Fibroblast of upper back skin (primary cell): ENCODE results near the gene WWC1.
"Not testable (repeated sequence)": the region's sequence is repeated elsewhere in the genome, so short reads cannot be mapped to it uniquely, and the experiment has no call there.

Experiments used
- DNase-seq: peaks from one replicate; pipeline ENCODE4 v3.0.0-alpha.2; 2013

Gene WWC1

DNA sequence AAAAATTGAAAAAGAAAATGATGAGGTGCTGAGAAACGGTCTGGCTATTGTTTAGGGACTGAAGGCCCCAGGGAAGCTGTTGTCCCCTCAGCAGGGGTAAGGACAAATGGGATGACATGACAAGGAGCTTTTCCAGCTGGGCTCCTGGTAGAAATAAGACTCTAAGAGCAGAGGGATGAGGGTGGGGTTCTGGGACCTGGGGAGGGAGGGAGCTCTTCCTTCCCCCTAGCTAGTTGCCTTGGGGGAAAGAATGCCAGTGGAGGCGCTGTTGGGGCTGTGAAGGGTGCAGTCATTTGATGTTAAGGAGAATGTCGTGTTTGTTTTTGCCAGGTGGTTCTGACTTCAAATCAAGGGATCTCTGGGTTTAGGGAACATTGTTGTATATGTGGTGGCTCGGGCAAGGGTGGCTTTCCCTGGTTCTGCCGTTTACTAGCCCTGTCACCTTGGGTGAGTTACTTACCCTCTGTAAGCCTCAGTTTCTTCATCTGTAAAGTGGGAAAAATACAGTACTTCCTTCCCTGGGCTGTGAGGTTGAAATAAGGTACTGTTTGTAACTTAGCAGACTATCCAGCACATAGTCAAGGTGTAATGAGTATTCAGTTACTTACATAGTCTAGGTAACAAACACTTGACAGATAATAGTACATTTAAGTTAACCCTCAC lies 47.8 kb downstream of the WWC1 start:
- no peak for DNase-seq

DNA sequence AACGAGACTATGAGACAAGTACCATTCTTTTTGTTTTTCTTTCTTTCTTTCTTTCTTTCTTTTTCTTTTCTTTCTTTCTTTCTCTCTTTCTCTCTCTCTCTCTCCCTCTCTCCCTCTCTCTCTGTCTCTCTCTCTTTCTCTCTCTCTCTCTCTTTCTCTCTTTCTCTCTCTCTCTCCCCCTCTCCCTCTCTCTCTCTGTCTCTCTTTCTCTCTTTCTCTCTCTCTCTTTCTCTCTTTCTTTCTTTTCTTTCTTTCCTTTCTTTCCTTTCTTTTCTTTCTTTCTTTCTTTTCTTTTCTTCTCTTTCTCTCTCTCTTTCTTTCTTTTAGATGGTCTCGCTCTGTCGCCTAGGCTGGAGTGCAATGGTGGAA lies 48.3 kb downstream of the WWC1 start:
- not testable (repeated sequence) for DNase-seq

DNA sequence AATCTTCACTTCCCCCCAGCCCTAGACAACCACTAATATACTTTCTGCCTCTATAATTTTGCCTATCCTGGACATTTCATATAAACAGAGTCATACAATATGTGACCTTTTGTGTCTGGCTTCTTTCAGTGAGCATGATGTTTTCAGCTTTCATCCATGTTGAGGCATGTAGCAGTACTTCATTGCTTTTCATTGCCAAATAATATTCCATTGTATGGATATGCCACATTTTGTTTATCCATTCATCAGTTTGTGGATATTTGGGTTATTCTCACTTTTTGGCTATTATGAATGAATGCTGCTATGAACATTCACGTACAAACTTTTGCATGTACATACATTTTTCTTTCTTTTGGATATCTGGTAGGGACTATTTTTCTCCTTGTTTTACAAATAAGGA lies 49.0 kb downstream of the WWC1 start:
- no peak for DNase-seq

DNA sequence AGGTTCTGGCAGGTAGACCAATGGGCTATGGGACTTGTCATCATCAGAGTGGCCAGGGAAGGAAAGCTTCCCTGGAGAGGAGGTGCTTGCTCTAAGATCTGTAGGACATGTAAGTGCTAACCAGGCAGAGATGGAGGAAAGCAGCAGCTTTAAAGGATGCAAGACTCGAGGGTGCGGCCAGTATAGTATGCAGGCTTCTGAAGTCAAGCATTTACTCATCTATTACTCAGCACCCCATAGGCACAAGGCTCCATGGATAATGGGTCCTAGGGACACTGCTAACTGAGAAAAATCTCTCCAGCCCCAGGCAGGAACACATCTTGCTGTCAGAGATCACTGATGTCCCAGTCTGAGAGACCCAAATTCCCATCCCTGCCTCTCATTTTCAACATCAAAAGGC lies 49.7 kb downstream of the WWC1 start:
- DNase-seq = no peak

DNA sequence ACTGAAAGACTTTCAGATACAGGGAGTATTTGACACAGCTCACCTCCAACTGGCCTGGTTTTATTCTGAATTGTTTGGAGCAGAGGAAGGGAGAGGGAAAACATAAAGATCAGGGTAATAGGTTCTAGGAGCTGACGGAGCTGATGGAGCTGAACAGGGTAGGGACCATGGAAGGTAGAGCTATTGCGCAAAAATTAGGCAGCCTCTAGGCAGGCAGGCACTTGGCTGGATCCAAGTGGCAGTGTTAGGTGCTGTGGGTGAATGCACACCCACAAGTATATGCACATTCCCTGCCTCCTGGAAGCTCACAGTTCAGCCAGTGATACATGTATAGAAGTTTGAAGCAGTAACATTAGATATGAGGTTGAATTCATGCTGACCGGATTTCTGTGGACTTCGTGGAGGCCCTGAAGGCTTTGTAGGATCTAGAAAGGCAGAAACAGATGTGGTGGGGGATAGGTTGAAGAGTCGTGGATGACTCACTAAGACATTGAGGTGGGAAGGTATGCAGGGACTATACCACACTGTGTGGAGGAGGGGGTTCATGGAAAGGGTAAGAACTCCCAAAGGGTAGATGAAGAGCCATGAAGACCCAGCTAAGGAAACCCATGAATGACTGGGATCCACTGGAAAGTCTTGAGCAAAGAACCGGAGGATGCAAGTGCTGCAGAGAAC lies 50.8 kb downstream of the WWC1 start:
- peak; percentile 88 for DNase-seq

DNA sequence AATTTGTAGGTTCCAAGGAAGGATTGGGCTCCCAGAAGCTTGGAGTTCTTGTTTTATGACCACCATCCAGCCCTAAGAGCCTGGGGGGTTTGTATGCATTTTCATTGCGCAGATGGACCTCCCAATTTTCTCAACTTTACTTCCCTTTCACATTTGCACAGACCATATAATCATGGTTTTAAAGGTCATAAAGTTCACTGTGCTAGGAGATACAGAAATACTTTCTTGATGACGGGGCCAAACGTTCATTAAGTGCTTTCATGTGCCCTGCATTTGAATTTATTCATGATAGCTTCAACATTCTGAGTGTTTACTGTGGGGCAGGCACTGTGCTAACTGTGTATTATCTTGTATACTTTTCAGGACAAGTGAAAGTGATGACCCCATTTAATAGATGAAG lies 51.5 kb downstream of the WWC1 start:
- no peak for DNase-seq

DNA sequence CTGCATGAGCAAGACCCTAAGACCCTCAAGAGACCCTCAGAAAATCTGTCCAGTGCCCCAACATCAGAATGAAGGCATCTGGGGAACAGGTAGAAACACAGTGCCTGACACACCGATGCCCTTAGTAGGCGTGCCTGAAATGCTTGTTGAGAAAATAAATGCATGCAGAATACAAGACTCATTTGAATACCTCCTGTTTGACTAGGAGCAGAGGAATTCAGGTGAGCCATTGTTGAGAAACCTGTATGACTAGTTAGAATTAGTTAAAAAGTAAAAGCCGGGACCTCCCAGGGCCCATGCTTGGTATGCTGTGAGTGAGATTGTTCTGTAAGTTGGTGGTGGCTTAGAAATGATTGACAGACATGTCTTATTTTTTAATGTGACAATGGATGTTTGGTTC lies 55.0 kb downstream of the WWC1 start:
- DNase-seq = no peak

DNA sequence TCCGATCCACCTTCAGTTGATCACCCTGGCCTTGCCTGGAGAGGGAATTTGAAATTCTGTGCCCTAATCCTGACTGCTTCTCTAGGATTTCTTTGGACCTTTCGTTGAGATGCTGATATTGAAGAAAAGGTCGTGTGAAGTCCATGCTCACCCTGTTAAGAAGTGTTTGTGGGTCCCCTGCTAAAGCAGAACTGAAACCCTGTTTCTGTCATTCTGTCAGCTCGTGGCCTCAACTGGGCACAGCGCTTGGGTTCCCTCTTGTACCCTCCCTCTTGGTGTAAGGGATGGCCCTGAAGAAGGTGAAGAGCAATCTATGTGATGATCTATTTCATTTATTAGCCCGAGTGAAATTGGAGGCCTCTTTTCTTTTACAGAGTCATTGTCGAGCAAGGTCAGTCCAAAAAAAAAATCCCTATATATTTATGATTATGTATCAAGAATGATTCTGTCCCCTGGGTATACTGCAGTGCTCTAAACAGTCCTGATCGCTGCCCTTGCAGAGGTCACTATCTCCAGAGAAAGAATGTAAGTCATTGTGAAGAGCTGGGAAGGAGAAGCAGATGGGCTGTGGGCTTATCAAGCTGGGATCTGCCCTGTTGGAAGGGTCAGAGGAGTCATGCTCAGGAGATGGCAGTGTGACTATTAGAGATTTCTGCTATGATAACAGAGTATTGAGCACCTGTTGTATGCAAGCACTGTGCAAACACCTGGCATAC lies 56.1 kb downstream of the WWC1 start:
- DNase-seq = no peak

DNA sequence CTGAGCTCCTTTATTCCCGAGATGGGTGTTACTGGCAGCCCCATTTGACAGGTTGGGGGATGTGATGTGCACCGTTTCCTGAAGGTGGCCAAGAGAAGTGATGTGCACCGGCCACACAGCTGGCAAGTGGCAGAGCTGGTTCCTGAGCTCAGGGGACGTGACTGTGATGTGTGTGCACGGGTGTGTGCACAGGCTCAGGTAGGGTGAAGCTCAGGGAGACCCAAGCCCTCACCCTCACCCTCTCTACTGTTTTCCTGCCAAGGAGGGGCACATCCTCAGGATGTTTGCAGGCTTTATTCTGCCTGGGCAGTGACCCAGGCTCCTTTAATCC lies 56.6 kb downstream of the WWC1 start:
- no peak for DNase-seq

DNA sequence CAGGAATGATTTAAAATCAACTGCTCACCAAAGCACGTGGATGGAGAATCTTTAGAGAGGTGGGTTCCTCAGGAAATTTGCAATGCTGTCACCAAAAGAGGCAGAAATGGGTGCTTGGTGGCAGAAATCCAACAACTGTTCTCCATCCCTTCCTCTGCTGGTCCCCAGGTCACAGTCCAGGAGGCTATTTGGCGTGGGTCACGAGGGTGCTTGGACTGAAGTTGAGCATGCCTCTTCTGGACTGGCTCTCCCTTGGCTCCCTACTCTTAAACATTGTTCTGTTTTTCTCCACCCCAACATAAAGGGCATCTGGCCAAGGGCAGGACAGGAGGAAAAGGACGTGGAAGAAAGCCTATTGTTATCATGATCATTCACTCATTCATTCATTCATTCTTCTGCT lies 58.9 kb downstream of the WWC1 start:
- no peak for DNase-seq

DNA sequence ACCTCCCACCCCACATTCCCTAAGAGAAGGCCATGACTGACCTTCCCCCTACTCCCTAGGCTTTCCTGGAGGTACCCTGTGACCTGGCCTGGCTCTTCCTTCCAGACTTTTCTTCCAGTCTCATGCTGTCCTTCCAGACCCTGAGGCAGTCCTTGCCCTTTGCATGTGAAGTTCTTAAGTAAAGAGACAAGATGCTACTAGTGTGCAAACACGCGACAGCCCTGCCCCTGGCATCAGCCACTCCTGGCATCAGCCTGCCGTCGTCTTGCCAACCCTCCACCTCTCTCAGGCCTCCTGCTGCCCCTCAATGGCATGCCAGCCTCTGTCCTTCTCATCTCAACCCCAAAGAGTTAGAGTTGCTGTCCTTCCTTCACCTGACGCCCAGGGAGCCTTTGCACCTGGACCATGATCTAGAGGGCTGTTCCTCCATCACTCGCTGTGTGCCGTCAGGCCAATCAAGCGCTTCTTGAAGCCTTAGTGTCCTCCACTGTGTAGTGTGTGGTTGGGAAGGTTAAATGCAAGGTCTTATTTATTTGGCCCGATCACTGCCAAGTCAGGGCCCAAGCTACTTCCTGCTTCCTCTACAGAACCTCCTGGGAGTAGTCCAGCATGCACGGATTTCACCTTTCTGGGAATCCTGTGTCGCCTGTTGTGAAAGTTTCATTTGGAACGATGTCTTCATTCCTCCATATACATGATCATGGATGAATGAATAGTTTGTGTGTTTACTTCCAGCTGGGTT lies 61.9 kb downstream of the WWC1 start:
- peak; percentile 44 for DNase-seq

DNA sequence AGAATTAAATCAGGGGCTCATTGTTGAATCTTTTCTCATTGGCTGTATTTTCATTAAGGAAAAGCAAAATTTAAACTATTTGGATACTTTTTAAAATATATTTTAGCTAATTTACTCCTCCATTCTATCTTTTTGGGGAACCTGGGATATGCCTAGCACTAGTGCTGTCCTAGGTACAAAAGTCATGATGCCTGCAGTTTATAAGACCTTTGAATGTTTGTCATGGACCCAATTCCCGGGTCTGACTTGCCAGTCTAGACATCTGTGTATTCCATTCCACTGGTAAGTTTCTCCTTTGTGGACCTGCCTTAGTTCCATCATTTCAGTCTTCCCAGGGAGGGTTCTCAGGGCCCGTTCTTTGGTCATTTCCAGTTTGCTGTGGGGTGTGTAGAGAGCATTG lies 63.0 kb downstream of the WWC1 start:
- DNase-seq = no peak

DNA sequence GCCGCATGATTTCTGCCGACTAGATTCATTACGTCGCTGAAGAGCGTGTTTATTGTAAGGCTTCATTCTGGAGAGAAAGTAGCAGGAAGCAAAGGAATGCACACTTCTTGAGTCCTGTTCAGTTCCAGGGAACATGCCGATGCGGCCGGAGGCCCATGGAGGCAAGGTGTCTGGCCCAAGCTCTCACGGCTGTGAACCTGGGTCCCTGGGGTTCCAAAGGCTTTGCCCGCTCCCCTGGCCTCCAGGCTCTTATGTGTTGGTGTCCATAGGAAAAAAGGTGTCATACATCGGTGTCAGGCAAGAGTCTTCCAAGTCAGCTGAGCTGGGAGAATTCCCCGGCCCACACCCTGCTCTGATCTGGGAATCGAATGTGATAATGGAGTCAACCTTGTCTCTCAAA lies 64.7 kb downstream of the WWC1 start:
- DNase-seq = no peak

DNA sequence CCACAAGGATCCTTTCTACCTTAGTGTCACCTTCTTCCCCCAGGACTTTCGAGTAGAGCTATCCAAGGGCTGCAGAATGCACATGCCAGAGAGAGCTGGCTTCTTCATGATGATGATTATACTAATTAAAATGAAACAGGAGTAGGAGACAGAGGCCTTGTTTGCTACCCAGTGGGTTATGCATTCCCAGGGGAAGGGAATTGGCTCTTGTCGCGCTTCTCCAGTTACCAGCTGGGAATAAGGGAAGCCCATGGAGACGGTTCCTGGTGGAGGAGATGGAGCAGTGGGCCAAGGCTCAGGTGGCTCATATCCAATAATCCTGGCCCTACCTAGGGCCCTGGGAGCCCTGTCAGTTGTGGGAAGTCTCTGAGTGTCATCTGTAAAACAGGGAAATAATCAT lies 65.1 kb downstream of the WWC1 start:
- DNase-seq = no peak

DNA sequence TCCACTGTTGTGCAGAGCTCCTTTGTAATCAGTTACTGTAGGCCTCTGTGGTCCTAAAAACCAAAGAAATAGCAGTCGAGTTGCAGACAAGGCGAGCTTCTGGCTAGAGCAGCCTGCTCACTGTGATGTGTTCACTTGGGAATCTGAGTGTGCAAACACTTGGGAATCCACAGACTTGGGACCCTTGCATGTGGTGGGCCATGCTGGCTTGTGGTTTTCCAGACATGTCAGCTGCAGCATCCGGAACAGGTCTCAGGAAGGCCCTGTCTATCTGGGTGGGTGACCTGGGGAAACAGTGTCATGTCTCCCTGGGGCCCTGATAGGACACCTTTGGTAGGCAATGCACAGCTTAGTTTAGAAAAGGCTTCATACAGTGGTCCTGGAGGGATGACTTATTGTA lies 66.4 kb downstream of the WWC1 start:
- DNase-seq = peak; percentile 64

DNA sequence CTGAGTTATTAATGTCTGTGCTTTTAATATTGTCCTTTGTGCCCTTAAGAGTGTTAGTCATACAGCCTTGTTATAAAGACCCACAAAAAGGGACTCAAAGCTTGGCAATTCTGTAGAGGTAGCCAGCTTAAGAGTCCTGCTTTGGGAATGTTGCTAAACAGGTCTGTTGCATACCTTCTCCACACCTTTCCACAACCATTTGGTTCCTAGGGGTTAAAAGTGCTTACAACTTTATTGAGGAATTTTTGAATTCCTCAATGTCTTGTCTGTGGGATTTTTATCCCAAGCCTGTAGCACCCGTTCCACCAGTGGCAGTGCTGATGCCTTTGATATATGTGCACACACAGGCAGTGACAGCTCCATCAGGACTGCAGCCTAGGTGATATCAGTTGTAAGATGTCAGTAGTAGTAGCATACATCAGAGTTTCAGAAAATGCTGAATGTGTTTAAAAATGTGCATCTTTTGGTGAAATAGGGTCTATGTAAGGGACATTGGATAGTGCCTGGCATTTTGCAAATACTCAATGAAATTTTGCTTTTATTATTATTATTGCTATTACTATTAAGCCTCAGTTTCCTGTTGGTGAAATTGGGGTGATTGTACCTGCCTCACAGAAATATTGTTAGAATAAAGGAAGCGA lies 68.5 kb downstream of the WWC1 start:
- DNase-seq = no peak

DNA sequence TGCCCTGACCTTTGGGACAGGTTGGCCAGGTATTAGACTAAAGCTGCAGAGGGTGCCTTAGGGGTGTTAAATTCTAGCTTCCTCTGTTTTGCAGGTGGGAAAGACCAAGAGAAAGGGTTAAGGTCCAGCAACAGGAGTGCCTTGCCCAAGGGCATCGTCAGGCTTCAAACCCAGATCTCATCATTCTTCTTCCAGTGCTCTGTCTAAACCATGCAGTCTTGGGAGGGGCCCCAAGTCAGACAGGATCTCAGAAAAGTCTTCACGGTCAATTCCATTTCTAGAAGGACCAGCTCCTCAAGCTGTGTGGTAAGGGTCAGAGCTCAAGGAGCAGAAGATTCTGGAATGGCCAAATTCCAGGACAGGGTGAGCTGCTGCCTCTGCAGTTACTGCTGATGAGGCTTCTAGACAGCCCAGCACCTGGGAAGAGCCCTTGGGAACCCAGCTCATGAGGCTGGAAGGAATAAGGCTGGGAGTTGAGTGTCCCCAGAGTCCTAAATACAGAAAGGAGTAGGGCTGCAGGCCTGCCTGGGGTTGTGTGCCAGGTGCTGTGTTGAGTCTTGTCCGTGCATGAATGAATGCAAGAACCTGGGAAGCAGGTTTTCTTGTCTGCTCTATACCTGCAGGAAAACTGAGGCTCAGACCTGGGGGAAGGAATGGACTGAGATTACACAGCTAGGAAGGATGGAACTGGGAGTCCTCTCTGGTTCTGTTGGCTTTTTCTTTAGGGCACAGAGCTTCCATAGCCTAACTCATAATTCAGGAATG lies 69.3 kb downstream of the WWC1 start:
- DNase-seq = no peak

DNA sequence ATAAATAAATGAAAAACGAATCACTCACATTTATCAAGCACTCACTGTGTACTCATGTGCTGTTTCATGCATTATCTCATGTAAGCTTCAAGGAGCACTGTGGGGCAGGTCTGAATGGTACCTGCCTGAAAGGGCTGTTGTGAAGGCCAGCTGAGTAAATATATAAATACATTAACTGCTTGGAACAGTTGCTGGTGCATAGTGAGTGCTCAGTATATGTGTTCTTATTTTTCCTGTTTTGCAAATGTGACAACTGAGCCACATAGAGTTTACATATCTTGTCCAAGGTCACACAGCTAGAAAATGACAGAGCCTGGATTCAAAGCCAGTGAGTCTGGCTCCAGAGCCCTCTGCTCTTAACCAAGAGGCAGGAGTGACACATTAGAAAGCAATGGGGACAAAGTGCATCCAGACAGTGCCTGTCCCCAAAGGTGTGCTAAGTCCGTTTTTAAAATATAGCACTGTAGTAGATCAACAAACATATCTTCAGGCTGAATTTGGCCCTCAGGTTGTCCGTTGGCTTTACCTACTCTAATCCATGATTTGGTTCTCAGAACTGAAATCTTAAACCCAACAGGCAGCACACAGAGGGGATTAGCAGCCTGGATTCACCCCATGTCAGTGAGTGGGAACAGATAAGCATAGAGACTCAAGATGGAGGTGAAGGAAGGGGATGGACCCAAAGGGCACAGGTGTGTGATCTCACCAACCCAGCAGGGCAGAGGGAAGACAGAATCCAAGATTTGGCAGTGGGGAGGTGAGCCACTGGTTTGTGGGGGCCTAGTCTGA lies 70.8 kb downstream of the WWC1 start:
- no peak for DNase-seq

DNA sequence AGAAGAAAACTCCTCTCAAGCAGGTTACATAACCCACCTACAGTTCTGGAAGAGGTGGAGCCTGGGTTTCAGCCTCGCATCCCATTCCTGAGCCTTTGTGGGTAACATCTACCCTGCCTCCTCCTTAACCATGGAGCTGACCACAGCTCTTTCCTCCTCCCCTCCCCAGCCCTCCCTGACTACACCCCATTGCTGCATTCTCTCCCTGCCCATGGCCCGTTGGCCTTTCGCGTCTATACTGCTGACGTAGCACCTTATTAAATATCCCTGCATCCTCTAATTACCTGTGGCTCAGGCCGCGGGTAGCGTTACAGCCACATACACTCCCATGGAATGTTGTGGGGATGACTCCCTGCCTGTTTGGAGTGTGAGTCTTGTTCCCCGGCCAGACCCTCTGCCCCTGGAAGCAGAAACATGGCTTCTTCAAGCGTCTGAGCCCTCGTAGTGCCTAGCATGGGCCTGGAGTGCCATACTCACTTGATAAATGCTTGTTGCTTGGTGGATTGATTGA lies 72.8 kb downstream of the WWC1 start:
- peak; percentile 92 for DNase-seq

DNA sequence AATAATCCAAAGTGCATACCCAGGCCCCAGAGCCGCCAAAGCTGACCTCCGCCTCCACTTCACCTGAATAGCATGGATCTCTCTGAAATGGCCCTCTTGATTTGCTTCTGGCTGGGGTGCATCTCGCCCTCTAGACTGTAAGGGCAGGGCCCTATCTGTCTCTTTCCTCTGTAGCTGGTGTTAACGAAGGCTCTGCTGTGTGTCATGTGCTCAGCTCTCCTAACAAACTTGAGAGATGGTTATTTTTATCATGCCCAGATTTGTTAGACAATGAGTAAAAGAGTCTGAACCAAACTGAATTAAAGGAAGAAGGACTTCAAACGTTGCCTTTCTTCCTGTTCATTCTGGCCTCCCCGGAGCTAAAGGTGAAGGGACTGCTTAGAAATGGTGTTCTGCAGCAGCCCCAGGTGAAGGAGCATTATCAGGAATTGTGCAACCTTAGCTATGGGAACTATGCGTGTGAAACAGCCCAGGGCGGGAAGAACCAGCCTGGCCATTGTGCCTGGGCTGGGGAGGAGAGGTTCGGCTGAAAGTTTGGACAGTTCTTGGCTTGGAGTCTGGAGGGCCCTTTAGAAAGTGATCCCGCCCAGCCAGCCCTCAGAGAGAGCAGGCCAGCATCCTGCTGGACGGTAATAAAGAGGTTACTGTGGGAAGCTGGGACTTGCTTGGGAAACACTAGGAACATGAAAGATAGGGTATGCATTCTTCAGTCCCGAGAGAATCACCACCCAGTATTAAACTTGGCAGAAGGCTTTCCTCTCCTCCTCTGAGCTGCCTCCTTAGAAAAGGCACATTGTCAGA lies 73.5 kb downstream of the WWC1 start:
- peak; percentile 53 for DNase-seq
